Glomerular visceral epithelial cell (primary cell): ENCODE data around the gene ARSJ.
A peak's percentile ranks its signal among the peaks of the same experiment; 100 is the strongest.
"Not testable (repeated sequence)": the region's sequence is repeated elsewhere in the genome, so short reads cannot be mapped to it uniquely, and the experiment has no call there.

ENCODE experiments used
- DNase-seq: peaks from one replicate; pipeline ENCODE4 v3.0.0-alpha.2; 2016; ENCODE audit errors: extremely low spot score

ARSJ gene

GRCh38 chr4:113979148-113979904 lies at the start of gene ARSJ:
TSS of gene ARSJ (minus strand) at chr4:113979647. CDS start at chr4:113978834, 813 bp downstream.
- DNase-seq: peak; percentile 79

DNA sequence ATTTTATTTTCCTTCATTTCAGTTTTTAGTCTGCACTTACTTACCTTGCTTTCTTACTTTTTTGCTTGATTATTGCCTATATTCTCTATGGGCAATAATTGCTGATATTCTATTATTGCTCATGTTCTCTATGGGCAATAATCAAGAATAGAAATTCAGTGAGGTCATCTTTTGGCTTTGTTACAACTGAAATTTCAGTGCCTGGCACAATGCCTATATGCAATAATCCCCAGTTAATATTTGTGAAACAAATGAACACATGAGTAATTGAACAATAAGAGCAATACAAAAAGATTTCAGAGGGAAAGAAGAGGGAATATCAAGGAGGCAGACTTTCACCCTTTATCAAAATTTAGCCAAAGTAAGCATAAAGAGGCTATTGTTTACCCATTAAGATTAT lies 48.6 kb upstream of the ARSJ start:
- peak; percentile 25 for DNase-seq

DNA sequence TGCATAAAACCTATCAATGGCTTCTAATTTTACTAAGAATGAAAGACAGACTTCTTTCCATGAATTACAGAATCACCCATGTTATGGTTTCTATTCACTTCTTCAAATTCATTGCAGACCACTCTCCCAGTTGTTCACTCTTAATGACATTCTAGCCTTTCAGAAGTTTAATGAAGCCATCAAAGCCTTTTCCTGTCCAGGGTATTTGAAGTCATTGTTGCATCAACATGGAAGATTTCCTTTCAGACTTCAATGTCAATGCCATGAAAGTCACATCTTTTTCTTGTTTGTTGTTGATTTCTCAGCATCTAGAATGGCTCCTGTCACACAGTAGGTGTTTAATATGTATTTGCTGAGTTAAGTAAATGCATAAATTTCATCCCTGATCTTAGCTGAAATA lies 48.1 kb upstream of the ARSJ start:
- no peak for DNase-seq

GRCh38 chr4:114026447-114026846 lies 47.0 kb upstream of the ARSJ start:
- DNase-seq: no peak

DNA sequence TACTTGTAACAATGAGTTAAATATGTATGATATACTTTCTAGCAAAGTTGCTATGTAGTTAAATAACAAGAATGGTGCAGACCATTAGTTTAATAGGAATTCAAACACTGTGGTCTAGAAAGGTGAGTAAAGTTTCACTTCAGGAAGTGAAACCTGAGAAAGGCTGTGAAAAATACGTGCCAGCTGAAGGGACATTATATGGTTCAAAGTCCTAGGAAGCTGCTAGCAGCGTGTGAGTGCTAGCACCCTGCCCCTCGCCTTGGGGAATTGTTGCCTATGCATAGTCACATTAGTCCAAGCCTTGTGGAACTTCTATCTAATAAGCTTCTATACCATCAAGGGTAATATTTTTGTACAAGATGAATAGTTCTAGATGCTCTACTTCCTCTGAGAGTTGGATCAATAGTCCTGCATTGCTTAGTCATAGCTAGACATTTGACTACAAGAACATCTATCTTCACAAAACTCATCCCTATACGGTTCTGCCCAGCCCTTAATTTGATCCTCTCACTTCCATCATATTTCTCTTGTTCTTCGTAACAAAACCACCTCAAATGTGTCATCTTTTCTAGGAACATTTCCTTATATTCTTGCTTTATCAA lies 45.8 kb upstream of the ARSJ start:
- DNase-seq: no peak

GRCh38 chr4:114021451-114021850 lies 42.0 kb upstream of the ARSJ start:
- DNase-seq: no peak

- DNase-seq: no peak
These were observed 40.5 kb upstream of the ARSJ start for GRCh38 chr4:114019969-114020358.

DNA sequence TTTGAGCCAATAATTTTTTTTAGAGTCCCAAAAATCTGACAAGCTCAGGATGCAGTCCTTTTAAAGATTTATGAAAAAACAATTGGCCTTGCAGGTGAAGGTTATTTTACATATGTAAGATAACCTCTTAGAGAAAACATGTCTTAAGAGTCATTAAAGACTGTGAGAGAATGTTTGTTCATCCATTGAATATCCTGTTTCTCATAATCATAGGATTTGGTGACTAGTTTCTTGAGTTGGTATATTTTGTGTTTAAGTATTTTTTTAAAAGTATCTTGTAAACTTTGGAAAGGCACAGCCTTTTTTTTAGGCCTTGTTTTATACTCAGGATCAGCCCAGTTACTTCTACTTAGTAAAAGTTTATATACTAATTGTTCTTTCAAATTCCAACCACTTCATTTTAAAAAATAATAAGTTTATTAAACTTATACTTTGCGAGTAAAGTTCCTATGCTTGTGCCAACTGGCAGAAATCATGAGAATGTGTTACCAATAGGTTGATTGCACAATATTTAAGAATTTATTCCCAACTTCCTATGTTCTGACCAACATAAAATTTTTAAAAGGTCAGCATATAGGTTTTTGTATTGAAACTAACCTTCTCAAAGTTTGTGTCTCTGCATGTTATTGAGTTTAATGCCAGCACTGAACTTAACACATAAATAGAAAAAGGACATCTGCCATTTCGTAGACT lies 40.0 kb upstream of the ARSJ start:
- no peak for DNase-seq

DNA sequence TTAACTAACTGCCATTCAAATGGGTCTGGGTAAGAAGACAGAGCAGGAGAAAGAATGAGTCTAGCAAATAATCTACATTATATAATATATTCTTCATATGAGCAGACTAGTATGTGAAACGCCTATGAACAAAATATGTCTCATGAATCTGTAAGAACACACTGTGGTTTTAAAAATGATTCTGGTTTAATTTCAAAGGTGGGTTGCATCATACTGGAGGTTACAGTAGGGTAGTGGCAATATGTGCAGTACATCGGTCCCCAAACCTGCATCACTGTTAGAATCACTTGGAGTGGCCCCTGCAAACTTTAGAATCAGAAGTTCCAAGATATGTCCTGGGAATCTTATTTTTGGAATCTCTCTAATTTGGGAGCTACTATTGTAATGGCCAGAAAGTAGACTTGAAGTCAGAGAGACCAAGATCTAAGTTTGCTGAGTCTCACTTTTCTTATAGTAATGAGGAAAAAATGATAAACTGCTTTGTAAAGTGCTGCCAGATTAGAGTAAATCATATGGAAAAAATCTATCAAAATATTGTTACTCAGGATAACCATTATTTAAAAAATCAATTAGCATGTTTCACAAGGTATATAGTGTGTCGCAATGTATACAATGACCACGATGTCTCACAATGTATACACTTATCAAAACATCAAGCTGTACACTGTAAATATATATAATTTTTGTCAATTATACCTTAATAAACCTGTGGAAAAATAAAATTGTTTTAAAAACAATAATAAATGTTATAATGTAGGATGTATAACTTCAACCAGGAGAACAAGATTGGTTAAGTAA lies 37.9 kb upstream of the ARSJ start:
- DNase-seq: no peak

DNA sequence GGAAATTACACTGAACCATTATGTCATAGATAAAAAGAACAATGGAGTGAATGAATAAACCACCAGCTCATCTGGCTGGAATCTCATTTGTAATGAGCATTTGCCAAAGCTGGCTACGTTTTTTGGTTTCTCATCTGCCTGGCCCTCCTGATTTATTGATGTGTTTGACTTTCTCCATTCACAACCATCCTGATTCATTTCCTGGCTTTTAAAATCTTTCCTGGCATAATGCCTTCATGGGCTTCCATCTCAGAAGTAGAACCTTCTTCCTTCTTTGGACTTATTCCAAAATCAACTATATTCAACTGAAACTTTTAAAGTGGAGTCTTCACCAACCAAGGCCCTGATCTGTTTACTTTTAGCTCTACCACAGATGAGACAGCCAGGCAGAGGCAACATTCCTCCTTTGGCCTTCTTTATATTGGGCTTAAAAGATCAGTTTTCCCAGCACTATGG lies 36.0 kb upstream of the ARSJ start:
- peak; percentile 97 for DNase-seq

GRCh38 chr4:114013201-114013600 lies 33.8 kb upstream of the ARSJ start:
- not testable (repeated sequence) for DNase-seq

DNA sequence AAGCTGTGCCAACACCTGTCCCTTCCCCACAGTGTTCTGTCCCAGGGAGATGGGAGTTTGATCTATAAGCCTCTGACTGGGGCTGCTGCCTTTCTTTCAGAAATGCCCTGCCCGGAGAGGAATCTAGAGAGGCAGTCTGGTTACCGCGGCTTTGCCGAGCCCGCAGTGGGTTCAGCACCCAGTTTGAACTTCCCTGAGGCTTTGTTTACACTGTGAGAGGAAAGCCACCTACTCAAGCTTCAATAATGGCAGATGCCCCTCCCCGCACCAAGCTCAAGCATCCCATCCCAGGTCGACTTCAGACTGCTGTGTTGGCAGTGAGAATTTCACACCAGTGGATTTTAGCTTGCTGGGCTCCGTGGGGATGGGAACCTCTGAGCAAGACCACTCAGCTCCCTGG lies 33.3 kb upstream of the ARSJ start:
- no peak for DNase-seq

GRCh38 chr4:114005569-114006442 lies 26.4 kb upstream of the ARSJ start:
- peak; percentile 41 for DNase-seq

GRCh38 chr4:114004483-114005226 lies 25.2 kb upstream of the ARSJ start:
- not testable (repeated sequence) for DNase-seq

- no peak for DNase-seq
These were observed 19.1 kb upstream of the ARSJ start for GRCh38 chr4:113998531-113998930.

DNA sequence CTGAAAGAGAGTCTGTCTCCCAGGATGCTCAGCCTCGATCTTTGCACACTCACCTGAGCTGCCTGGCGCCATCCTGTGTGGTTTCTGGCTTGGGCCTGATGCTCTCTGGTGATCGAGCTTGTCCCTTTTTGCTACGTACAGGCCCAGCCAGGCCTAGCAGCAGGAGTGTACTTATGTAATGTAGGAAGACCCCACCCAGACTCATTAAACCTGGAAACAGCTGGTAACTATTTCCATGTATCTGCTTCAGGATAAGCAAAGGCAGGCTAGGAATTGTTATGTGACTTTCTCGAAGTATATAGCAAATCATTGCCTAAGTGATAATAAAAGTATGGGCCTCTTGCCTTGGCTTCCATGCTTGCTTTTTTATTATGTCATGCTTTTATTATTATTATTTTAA lies 18.6 kb upstream of the ARSJ start:
- DNase-seq: no peak

GRCh38 chr4:113997206-113997605 lies 17.8 kb upstream of the ARSJ start:
- no peak for DNase-seq

- peak; percentile 70 for DNase-seq
These were observed 17.2 kb upstream of the ARSJ start for GRCh38 chr4:113996599-113997177.

- no peak for DNase-seq
These were observed 14.4 kb upstream of the ARSJ start for GRCh38 chr4:113993887-113994286.

DNA sequence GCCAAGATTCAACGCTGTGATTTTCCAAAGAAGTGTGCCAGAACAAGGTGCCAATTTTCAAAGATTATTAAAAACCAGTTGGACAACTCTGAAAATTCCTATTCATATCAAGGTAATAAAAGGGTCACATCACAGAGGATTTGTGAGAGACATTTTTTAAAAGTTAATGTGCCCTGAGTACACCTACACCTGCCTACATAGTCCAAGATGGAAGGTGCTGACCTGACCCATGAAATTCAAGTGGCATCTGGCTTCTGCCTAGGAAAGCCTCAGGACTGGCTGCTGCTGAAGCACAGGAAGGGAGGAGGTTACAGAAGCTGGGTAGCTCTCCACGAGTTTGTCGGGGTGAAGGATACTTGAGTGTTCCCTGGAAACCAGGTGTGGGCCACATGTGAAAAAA lies 11.4 kb upstream of the ARSJ start:
- DNase-seq: no peak
